ENCODE results near the gene MFNG.

DNA sequence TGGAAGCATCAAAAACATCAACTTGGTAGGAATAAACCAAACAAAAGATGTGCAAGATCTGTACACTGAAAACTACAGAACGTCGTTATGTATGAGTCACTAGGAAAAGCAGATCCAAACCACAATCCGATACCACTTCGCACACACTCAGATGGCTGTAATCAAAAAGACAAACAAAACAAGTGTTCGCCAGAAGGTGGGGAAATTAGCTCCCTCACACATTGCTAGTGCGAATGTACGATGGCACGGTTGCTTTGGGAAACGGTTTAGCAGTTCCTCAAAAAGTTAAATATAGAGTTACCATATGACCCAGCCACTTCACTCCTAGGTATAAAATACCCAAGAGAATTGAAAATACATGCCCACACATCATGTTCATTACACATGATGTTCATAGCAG, 47.8 kb upstream of the MFNG start:
- TF ChIP-seq POLR2A (IDR thresholded peaks at IDR 0.05), result no peak
- TF ChIP-seq, protein P1, sequence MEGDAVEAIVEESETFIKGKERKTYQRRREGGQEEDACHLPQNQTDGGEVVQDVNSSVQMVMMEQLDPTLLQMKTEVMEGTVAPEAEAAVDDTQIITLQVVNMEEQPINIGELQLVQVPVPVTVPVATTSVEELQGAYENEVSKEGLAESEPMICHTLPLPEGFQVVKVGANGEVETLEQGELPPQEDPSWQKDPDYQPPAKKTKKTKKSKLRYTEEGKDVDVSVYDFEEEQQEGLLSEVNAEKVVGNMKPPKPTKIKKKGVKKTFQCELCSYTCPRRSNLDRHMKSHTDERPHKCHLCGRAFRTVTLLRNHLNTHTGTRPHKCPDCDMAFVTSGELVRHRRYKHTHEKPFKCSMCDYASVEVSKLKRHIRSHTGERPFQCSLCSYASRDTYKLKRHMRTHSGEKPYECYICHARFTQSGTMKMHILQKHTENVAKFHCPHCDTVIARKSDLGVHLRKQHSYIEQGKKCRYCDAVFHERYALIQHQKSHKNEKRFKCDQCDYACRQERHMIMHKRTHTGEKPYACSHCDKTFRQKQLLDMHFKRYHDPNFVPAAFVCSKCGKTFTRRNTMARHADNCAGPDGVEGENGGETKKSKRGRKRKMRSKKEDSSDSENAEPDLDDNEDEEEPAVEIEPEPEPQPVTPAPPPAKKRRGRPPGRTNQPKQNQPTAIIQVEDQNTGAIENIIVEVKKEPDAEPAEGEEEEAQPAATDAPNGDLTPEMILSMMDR (IDR thresholded peaks at IDR 0.05), result no peak
- TF ChIP-seq POLR2AphosphoS5 (IDR thresholded peaks at IDR 0.05), result no peak
- TF ChIP-seq EP300 (IDR thresholded peaks at IDR 0.05), result no peak
